ENCODE results near the gene PRKG1.

GRCh38 chr10:51266496-51266895 lies 192.2 kb downstream of the PRKG1 start:
- TF ChIP-seq, protein P1, sequence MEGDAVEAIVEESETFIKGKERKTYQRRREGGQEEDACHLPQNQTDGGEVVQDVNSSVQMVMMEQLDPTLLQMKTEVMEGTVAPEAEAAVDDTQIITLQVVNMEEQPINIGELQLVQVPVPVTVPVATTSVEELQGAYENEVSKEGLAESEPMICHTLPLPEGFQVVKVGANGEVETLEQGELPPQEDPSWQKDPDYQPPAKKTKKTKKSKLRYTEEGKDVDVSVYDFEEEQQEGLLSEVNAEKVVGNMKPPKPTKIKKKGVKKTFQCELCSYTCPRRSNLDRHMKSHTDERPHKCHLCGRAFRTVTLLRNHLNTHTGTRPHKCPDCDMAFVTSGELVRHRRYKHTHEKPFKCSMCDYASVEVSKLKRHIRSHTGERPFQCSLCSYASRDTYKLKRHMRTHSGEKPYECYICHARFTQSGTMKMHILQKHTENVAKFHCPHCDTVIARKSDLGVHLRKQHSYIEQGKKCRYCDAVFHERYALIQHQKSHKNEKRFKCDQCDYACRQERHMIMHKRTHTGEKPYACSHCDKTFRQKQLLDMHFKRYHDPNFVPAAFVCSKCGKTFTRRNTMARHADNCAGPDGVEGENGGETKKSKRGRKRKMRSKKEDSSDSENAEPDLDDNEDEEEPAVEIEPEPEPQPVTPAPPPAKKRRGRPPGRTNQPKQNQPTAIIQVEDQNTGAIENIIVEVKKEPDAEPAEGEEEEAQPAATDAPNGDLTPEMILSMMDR (IDR thresholded peaks at IDR 0.05; ENCODE audit: insufficient read depth, low read length, poor library complexity, severe bottlenecking): no peak
- no peak for TF ChIP-seq EZH2phosphoT487 (conservative IDR thresholded peaks at IDR 0.05; ENCODE audit: low read length)
